Measurements from ENCODE around the gene TNS2.
"Not testable (repeated sequence)": the region's sequence is repeated elsewhere in the genome, so short reads cannot be mapped to it uniquely, and the experiment has no call there.

TNS2 gene, protein sequence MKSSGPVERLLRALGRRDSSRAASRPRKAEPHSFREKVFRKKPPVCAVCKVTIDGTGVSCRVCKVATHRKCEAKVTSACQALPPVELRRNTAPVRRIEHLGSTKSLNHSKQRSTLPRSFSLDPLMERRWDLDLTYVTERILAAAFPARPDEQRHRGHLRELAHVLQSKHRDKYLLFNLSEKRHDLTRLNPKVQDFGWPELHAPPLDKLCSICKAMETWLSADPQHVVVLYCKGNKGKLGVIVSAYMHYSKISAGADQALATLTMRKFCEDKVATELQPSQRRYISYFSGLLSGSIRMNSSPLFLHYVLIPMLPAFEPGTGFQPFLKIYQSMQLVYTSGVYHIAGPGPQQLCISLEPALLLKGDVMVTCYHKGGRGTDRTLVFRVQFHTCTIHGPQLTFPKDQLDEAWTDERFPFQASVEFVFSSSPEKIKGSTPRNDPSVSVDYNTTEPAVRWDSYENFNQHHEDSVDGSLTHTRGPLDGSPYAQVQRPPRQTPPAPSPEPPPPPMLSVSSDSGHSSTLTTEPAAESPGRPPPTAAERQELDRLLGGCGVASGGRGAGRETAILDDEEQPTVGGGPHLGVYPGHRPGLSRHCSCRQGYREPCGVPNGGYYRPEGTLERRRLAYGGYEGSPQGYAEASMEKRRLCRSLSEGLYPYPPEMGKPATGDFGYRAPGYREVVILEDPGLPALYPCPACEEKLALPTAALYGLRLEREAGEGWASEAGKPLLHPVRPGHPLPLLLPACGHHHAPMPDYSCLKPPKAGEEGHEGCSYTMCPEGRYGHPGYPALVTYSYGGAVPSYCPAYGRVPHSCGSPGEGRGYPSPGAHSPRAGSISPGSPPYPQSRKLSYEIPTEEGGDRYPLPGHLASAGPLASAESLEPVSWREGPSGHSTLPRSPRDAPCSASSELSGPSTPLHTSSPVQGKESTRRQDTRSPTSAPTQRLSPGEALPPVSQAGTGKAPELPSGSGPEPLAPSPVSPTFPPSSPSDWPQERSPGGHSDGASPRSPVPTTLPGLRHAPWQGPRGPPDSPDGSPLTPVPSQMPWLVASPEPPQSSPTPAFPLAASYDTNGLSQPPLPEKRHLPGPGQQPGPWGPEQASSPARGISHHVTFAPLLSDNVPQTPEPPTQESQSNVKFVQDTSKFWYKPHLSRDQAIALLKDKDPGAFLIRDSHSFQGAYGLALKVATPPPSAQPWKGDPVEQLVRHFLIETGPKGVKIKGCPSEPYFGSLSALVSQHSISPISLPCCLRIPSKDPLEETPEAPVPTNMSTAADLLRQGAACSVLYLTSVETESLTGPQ (N-terminal part only)

DNA sequence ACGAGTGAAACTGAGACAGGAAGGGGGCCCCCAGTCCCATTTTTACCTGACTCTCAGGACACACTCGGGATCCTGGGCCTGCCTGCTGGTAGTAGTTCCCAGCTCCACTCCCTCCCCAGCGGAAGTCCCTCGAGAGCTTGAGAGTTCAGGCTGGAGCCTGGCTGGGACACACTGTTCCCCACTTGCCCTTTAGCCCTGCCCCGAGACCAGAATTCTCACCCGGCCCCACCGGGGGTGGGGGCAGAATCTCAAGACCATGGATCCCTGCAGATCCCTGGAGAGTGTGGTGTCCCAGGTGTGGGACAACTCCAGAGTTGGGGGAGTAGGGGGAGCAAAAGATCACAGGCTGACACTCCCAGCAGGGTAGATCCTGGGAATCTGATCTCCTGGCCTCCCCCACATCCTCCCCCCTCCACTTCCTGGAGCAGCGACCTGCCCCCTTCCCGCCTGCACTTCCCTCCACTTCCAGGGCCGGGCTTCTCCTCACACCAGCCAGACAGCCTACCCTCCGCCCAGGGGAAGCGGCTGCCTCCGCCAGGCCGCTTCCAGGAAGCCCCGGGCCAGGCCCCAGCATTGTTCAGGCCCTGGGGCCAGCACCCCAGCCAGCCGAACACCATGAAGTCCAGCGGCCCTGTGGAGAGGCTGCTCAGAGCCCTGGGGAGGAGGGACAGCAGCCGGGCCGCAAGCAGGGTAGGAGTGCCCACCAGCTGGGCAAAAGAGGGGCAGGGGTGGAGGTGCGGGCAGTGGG is at the start of gene TNS2:
TSS of gene TNS2 (plus strand) at position 495 of the 748 bp plus-strand sequence. CDS start at position 616, 121 bp downstream.
- in situ Hi-C loops (cut with HindIII; ENCODE audit: low sequenced_read_pairs): no loop called here

DNA sequence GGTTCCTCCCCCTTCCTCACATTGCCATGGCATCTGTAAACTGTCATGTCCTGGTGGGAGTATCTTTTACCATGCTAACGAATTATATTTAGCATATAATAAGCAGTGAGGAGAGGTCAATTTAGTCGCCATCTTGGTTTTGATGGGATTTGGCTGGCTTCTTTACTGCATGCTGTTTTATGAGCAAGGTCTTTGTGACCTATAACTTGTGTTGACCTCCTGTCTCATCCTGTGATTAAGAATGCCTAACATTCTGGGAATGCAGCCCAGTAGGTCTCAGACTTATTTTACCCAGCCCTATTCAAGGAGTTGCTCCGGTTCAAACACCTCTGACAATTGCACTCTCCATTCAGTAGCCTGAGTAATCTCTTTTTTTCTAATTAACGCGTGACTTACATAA is 45.7 kb upstream of the TNS2 start:
- in situ Hi-C loops (cut with HindIII; ENCODE audit: low sequenced_read_pairs): no loop called here

DNA sequence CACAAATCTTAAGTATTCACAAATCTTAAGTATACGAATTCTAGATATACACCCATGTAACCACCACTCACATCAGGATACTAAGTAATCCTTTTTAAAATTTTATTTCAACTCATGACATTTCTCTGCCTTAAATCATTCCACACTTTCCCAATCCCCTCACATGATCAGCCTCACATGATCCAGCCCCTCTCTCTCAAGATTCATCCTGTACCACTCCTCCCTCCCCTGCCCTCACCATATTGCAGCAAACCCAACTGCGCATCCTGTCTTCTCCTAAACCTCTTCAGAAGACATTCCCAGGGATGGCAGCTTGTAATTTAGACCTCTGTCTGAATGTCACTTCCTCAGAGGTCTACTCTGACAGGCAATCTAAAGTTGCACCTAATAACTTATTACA is 45.3 kb upstream of the TNS2 start:
- in situ Hi-C loops (cut with HindIII; ENCODE audit: low sequenced_read_pairs): no loop called here

DNA sequence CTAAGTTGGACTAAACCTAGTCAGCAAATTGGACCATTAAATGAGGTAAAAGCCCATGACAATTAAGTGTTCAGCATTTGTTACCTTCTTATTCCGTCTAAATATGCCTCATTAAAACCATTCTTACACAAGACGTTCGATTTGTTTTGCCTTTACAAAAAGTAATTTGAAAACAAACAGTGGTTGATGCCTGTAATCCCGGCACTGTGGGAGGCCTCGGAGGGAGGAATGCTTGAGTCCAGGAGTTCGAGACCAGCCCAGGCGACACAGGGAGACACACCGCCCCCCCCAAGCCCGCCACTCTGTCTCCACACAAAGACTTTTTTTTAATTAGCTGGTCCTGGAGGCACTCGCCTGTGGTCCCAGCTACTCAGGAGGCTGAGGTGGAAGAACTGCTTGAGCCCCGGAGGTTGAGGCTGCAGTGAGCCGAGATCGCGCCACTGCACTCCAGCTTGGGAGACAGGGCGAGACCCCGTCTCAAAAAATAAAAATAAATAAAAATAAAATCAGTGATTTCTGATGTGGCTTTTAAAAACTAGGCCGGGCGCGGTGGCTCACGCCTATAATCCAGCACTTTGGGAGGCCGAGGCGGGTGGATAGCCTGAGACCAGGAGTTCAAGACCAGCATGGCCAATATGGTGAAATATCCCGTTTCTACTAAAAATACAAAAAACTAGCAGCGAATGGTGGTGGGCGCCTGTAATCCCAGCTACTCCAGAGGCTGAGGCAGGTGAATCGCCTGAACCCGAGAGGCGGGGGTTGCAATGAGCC is 44.5 kb upstream of the TNS2 start:
- in situ Hi-C loops (cut with HindIII; ENCODE audit: low sequenced_read_pairs): no loop called here

DNA sequence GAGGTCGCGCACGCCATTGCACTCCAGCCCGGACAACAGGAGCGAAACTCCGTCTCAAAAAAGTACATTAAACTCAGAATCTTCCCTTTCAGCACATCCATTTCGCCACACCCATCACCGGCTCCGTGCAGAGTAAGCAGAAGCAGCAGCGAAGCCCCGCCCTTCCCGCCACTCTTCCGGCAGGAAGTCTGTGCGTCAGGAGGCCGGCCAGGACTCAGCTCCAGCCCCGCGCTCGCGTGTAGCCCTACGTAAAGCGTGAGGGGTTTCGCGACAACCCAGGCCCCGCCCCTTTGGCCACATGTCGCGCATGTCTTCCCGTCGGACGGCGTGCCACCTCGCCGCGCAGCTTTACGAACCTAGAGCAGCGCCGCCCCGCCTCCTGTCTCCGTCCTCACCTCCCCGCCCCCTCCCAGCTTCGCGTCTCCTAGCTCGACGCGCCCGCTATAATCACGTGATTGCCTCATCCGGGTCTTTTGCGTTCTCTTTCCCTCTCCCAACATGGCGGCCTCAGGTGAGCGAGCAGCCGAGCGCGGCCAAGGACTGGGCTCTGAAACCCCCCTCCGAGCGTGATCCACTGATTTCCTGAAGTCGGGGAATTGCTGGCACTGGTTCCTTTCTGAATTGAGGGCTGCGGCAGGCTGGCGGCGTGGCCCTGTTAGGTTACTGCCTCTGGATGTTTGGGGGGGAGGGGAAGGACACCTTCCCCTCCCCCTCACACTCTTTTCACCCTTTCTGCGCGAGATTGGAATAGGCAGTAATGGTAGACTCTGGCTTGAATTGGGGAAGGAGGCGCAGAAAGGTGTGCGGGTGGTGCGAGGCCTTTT is 43.7 kb upstream of the TNS2 start, which contains the start of gene EIF4B:
TSS of gene EIF4B (plus strand) at position 471 of the 824 bp plus-strand sequence. CDS start at position 499, 28 bp downstream.
- in situ Hi-C loops (cut with HindIII; ENCODE audit: low sequenced_read_pairs): no loop called here

DNA sequence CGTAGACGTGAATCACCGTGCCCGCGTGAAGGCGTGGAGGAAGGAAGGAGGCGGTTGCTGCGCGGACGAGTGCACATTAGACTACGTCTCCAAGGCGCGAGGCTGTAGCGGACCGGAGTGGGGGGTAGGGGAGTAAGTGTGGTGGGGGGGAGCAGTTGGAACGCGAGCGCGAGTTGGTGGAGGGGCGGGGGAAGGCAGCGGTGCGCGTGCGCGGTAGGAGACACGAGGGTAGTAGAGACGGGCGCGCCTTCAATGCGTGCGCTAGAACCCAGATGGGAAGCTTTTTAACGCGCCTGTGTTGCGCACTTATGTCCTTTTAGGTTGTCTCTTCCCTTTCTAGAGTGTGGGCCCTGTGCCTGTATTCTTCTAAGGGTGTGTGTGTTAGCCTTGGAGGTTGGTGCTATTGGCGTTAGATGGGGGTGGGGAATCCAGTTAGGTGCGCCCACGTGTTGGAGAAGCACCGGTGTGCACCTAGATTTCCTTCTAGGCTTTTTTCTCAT is 43.0 kb upstream of the TNS2 start:
- in situ Hi-C loops (cut with HindIII; ENCODE audit: low sequenced_read_pairs): no loop called here

DNA sequence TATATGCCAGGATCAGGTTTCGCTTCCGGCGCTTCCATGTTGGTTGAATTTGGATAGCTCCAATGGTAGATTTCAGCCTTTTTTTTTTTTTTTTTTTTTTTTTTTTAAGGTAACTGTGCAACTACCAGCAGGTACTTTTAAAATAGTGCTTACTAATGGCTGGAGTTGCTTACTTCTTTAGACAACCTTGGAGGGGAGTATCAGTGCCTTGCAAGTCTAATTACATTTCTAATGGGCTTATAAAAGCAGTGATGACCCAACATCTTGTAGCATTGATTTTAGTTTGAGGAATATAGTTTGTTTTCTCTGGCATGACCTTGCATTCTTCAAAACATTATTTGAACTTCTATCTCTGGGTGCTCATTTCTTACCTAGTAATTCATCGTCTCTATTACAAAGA is 42.5 kb upstream of the TNS2 start:
- in situ Hi-C loops (cut with HindIII; ENCODE audit: low sequenced_read_pairs): no loop called here

DNA sequence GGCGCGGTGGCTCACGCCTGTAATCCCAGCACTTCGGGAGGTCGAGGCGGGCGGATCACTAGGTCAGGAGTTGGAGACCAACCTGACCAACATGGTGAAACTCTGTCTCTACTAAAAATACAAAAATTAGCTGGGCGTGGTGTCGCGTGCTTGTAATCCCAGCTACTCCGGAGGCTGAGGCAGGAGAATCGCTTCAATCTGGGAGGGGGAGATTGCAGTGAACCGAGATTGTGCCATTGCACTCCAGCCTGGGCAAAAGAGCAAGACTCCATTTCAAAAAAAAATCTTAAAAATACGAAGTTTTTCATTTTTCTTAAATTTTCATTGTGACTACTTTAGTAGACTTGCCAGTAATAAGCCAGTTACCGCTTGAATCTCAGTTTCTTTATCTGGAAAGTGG is 41.1 kb upstream of the TNS2 start:
- in situ Hi-C loops (cut with HindIII; ENCODE audit: low sequenced_read_pairs): not testable (repeated sequence)

DNA sequence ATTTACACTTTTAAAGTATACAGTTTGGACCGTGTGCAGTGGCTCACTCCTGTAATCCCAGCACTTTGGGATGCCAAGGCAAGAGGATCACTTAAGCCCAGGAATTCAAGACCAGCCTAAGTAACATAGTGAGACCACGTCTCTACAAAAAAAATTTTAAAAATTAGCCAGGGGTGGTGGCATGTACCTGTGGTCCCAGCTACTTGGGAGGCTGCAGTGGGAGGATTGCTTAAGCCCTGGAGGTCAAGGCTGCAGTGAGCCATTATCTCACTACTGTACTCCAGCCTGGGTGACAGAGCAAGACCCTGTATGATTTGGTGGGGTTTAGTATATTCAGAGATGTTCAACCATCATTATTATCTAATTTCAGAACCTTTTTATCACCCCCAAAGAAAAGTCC is 38.9 kb upstream of the TNS2 start:
- in situ Hi-C loops (cut with HindIII; ENCODE audit: low sequenced_read_pairs): no loop called here

DNA sequence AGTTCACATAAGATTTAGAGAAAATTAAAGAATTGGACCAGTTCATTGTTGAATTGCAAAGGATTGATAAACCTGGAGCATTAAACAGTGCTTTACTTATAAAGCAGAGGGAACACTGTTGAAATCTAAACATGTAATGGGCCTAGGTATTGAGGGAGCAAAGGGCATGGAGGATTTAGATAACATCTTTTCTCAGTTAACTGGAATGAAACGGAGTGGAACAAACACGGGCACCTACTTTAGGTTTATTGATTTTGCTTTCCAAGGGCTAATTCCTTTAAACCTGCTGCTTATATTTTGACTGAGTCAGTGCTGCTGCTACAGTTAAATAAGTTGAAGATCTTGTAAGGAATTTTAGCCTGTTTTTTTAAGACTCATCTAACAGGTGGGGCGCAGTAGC is 38.0 kb upstream of the TNS2 start:
- in situ Hi-C loops (cut with HindIII; ENCODE audit: low sequenced_read_pairs): no loop called here

DNA sequence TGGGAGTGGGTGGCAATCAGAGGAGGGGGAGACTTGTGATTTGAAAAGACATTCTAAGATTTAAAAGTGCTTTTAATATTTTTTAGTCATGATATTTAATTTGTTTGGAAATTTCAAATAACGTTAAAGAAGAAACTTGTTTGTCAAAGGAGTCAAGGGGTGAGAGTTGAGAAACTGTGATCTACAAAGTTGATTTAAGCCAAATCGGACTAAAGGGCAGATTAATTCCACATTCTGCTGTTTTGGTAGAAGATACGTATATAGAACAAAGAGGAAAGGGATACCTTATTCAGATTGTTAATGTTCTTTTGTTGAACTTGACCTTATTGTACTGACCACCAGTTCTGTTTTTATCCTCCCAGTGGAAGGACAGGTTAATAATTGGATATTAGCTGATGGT is 36.9 kb upstream of the TNS2 start:
- in situ Hi-C loops (cut with HindIII; ENCODE audit: low sequenced_read_pairs): no loop called here

DNA sequence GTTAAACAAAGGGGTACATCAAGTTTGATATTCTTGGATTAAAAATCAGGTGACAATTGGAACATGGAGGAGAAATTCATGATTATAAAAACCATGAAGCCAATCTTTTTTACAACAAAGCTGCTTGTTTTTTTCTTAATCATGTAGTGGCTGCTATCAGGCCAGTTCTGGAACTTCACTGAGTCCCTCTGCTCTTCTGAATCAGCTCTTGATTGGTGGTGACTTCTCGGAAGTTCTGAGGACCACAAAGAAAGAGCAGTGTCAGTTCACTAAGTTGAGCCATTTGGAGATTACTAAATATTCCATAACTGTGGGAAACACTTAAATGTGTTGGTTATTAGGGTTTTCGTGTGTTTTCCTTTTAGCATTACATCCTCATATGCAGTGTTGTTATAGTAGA is 35.2 kb upstream of the TNS2 start:
- in situ Hi-C loops (cut with HindIII; ENCODE audit: low sequenced_read_pairs): no loop called here

DNA sequence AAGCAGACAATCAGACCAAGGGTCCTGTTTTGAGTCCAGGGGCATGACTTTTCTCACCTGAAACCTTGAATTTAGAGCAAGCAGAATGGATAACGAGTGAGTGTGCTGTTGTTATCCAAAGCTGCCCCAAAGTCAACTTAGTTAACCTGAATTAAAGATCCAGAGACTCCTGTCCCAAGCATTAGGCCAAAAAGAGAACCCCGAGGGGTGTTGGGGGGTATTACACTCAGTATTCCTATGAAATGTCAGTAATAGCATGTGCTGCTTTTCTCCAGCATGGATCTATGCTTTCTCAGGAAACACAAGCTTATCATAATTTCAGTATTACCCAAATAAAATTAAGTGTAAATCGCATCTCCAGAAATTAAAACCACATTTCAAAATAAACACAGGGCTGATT is 24.6 kb upstream of the TNS2 start:
- in situ Hi-C loops (cut with HindIII; ENCODE audit: low sequenced_read_pairs): no loop called here

DNA sequence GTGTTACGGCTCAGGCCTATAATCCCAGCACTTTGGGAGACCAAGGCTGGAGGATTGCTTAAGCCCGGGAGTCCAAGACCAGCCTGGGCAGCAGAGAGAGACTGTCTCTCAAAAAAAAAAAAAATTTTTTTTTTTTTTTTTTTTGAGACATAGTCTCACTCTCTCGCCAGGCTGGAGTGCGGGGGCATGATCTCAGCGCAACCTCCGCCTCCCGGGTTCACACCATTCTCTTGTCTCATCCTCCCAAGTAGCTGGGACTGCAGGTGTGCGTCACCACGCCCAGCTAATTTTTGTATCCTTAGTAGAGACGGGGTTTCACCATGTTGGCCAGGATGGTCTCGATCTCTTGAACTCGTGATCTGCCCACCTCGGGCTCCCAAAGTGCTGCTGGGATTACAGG is 22.9 kb upstream of the TNS2 start:
- in situ Hi-C loops (cut with HindIII; ENCODE audit: low sequenced_read_pairs): not testable (repeated sequence)

DNA sequence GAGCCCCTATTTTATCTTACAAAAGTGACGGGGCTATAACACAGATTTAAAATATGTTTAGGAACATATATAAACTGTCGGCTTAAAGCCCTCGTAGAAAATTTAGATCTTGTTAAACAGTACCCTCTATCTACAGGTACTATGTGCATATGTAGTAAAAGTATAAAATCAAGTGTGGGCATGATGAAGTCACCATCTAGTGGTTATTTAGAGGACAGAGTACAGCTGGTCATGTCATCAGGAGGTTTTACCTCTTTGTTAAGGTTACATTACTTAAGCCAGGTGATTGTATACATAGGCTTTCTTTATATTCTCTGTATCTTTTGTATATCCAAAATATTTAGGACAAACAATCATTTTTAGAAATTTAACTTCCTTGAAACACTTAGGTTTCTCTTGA is 18.2 kb upstream of the TNS2 start:
- in situ Hi-C loops (cut with HindIII; ENCODE audit: low sequenced_read_pairs): no loop called here

DNA sequence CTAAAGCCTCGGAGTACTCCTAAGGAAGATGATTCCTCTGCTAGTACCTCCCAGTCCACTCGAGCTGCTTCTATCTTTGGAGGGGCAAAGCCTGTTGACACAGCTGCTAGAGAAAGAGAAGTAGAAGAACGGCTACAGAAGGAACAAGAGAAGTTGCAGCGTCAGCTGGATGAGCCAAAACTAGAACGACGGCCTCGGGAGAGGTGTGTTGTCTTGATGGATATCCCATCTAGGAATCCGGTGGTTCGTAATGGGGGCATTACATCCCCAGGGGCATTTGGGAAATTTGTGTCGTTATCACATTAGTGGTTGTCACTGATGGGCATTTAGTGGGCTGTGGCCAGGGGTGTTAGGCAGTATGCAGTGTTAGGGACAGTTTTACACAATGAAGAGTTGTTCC is 16.0 kb upstream of the TNS2 start:
- in situ Hi-C loops (cut with HindIII; ENCODE audit: low sequenced_read_pairs): not testable (repeated sequence)

DNA sequence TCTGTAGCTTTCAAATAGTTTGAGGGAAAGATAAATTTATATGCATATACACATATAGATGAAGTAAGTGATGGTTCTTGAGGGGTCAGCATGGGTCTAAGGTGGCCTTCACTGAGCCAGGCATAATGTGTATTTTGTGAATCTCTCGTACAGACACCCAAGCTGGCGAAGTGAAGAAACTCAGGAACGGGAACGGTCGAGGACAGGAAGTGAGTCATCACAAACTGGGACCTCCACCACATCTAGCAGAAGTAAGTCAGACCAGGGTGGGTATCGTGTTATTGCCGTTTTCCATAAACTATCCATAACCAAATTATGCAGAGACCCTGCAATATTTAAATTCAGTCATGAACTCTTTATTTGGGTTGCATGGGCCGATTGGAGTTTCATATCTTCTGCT is 15.4 kb upstream of the TNS2 start:
- in situ Hi-C loops (cut with HindIII; ENCODE audit: low sequenced_read_pairs): no loop called here

DNA sequence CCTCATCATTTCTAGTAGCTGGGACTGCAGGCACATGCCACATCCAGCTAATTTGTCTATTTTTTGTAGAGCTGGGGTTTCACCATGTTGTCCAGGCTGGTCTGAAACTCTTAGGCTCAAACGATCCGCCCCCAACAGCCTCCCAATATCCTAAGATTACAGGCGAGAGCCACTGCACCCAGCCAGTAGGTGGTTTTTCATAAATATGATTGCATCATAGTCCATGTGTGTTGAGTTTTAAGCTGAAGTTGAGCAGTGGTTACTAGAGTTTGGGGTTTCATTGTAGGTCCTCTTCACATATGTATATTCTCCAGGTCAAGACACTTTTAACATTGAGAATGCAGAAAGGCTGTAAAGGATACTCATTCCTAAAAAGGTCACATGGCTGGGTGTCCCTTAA is 13.1 kb upstream of the TNS2 start:
- in situ Hi-C loops (cut with HindIII; ENCODE audit: low sequenced_read_pairs): no loop called here

DNA sequence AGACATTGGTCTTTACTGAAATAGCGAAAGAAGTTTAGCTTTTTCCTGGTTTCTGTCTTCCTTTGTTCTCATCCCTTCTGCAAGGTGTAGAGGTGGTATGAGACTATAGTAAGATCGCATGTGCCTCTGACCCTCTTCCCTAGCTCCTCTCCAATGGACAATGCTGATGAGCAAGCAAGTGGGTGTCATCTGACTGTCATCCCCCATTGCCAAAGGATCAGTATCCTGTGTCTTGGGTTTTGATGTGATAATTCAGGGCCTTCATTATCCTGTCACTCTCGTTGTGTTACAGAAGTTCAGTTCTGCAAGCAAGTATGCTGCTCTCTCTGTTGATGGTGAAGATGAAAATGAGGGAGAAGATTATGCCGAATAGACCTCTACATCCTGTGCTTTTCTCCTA is 10.0 kb upstream of the TNS2 start:
- in situ Hi-C loops (cut with HindIII; ENCODE audit: low sequenced_read_pairs): no loop called here
